Measurements from ENCODE around the gene HIGD1B. TPM values are rescaled to one million over a fixed set of nuclear protein-coding genes. Genes with fewer than 3 reads are reported as not detected.

HIGD1B gene
- total and polyA plus RNA-seq, 2 of the 13 experiments (the other 11 are each of a cell fraction or from before 2014, with no cell fraction given), result not detected

GRCh38 chr17:44862278-44862914 is 14.7 kb downstream of the HIGD1B start (continued):
- TF ChIP-seq GLI4 (CRISPR knock-in tag; IDR thresholded peaks at IDR 0.05; ENCODE audit: borderline replicate concordance) (no peak), ZFX (CRISPR knock-in tag; IDR thresholded peaks at IDR 0.05; ENCODE audit: low read depth) (0 out of 2 replicates have a peak, but pooled peaks have one; percentile 35), CHD2 (IDR thresholded peaks at IDR 0.05; ENCODE audit: low read depth, low read length) (no peak), KLF12 (CRISPR knock-in tag; IDR thresholded peaks at IDR 0.05; ENCODE audit: borderline replicate concordance) (no peak), NCOR1 (IDR thresholded peaks at IDR 0.05; ENCODE audit: borderline replicate concordance, low read length) (no peak), ZMYM4 (CRISPR knock-in tag; IDR thresholded peaks at IDR 0.05) (peak; percentile 37; the same call in 1 of the 2 replicates), CBFB (CRISPR knock-in tag; IDR thresholded peaks at IDR 0.05) (no peak), PLRG1 (conservative IDR thresholded peaks at IDR 0.05) (no peak), ZNF451 (CRISPR knock-in tag; IDR thresholded peaks at IDR 0.05) (no peak), AHR (CRISPR knock-in tag; IDR thresholded peaks at IDR 0.05) (no peak), ZNF264 (CRISPR knock-in tag; IDR thresholded peaks at IDR 0.05) (no peak), ZNF496 (CRISPR knock-in tag; IDR thresholded peaks at IDR 0.05; ENCODE audit: insufficient replicate concordance) (no peak), HOXA9 (CRISPR knock-in tag; IDR thresholded peaks at IDR 0.05; ENCODE audit: borderline replicate concordance) (no peak)
- TF ChIP-seq, protein P1, sequence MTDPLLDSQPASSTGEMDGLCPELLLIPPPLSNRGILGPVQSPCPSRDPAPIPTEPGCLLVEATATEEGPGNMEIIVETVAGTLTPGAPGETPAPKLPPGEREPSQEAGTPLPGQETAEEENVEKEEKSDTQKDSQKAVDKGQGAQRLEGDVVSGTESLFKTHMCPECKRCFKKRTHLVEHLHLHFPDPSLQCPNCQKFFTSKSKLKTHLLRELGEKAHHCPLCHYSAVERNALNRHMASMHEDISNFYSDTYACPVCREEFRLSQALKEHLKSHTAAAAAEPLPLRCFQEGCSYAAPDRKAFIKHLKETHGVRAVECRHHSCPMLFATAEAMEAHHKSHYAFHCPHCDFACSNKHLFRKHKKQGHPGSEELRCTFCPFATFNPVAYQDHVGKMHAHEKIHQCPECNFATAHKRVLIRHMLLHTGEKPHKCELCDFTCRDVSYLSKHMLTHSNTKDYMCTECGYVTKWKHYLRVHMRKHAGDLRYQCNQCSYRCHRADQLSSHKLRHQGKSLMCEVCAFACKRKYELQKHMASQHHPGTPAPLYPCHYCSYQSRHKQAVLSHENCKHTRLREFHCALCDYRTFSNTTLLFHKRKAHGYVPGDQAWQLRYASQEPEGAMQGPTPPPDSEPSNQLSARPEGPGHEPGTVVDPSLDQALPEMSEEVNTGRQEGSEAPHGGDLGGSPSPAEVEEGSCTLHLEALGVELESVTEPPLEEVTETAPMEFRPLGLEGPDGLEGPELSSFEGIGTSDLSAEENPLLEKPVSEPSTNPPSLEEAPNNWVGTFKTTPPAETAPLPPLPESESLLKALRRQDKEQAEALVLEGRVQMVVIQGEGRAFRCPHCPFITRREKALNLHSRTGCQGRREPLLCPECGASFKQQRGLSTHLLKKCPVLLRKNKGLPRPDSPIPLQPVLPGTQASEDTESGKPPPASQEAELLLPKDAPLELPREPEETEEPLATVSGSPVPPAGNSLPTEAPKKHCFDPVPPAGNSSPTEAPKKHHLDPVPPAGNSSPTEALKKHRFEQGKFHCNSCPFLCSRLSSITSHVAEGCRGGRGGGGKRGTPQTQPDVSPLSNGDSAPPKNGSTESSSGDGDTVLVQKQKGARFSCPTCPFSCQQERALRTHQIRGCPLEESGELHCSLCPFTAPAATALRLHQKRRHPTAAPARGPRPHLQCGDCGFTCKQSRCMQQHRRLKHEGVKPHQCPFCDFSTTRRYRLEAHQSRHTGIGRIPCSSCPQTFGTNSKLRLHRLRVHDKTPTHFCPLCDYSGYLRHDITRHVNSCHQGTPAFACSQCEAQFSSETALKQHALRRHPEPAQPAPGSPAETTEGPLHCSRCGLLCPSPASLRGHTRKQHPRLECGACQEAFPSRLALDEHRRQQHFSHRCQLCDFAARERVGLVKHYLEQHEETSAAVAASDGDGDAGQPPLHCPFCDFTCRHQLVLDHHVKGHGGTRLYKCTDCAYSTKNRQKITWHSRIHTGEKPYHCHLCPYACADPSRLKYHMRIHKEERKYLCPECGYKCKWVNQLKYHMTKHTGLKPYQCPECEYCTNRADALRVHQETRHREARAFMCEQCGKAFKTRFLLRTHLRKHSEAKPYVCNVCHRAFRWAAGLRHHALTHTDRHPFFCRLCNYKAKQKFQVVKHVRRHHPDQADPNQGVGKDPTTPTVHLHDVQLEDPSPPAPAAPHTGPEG (CRISPR knock-in tag; IDR thresholded peaks at IDR 0.05), result no peak
- TF ChIP-seq, protein P2, sequence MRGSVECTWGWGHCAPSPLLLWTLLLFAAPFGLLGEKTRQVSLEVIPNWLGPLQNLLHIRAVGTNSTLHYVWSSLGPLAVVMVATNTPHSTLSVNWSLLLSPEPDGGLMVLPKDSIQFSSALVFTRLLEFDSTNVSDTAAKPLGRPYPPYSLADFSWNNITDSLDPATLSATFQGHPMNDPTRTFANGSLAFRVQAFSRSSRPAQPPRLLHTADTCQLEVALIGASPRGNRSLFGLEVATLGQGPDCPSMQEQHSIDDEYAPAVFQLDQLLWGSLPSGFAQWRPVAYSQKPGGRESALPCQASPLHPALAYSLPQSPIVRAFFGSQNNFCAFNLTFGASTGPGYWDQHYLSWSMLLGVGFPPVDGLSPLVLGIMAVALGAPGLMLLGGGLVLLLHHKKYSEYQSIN (CRISPR knock-in tag; IDR thresholded peaks at IDR 0.05; ENCODE audit: borderline replicate concordance), result no peak
- TF ChIP-seq, protein P3, sequence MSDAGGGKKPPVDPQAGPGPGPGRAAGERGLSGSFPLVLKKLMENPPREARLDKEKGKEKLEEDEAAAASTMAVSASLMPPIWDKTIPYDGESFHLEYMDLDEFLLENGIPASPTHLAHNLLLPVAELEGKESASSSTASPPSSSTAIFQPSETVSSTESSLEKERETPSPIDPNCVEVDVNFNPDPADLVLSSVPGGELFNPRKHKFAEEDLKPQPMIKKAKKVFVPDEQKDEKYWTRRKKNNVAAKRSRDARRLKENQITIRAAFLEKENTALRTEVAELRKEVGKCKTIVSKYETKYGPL (CRISPR knock-in tag; IDR thresholded peaks at IDR 0.05), result no peak
- TF ChIP-seq, protein P4, sequence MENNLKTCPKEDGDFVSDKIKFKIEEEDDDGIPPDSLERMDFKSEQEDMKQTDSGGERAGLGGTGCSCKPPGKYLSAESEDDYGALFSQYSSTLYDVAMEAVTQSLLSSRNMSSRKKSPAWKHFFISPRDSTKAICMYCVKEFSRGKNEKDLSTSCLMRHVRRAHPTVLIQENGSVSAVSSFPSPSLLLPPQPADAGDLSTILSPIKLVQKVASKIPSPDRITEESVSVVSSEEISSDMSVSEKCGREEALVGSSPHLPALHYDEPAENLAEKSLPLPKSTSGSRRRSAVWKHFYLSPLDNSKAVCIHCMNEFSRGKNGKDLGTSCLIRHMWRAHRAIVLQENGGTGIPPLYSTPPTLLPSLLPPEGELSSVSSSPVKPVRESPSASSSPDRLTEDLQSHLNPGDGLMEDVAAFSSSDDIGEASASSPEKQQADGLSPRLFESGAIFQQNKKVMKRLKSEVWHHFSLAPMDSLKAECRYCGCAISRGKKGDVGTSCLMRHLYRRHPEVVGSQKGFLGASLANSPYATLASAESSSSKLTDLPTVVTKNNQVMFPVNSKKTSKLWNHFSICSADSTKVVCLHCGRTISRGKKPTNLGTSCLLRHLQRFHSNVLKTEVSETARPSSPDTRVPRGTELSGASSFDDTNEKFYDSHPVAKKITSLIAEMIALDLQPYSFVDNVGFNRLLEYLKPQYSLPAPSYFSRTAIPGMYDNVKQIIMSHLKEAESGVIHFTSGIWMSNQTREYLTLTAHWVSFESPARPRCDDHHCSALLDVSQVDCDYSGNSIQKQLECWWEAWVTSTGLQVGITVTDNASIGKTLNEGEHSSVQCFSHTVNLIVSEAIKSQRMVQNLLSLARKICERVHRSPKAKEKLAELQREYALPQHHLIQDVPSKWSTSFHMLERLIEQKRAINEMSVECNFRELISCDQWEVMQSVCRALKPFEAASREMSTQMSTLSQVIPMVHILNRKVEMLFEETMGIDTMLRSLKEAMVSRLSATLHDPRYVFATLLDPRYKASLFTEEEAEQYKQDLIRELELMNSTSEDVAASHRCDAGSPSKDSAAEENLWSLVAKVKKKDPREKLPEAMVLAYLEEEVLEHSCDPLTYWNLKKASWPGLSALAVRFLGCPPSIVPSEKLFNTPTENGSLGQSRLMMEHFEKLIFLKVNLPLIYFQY (CRISPR knock-in tag; IDR thresholded peaks at IDR 0.05; ENCODE audit: borderline replicate concordance), result no peak

Data from HepG2 (cell line).